Stomach (tissue), 4 donors: ENCODE data around the gene ZNF462.

Source experiments
- CTCF ChIP-seq, 7 experiments: fragments of 450-650 bp in 4 of 7; fragments of 200-600 bp in 3 of 7; sonication (generic) in 3 of 7; IDR thresholded peaks; one replicate each; pipeline ENCODE4 v1.5.1; 2016 to 2019; ENCODE audit warnings: antibody characterized with exemption in 7 of 7, control low read depth in 2 of 7, mild to moderate bottlenecking in 1 of 7
- EP300 ChIP-seq: sonication (generic); formaldehyde crosslinking; IDR thresholded peaks from one replicate; pipeline ENCODE4 v1.6.1; 2017; ENCODE audit warnings: antibody characterized with exemption
- POLR2A ChIP-seq, 4 donors: fragments of 450-650 bp; IDR thresholded peaks; one replicate each; pipeline ENCODE4 v1.6.1; 2016; ENCODE audit warnings: antibody characterized with exemption in 4 of 4, control low read depth in 2 of 4, mild to moderate bottlenecking in 1 of 4, moderate library complexity in 1 of 4
- POLR2AphosphoS5 ChIP-seq, 3 donors: sonication (generic); formaldehyde crosslinking; IDR thresholded peaks; one replicate each; pipeline ENCODE4 v1.6.1; 2016; ENCODE audit warnings: antibody characterized with exemption in 3 of 3

GRCh38 chr9:107033966-107034365, 171.0 kb downstream of the ZNF462 start:
- TF ChIP-seq CTCF (IDR thresholded peaks at IDR 0.05) = no peak
- TF ChIP-seq POLR2AphosphoS5 (IDR thresholded peaks at IDR 0.05) = no peak
- no peak for TF ChIP-seq EP300
- no peak for TF ChIP-seq POLR2A (IDR thresholded peaks at IDR 0.05)
